Activated B cell treated with CpG ODN at 0.5 μM for 24 hours (primary cell): ENCODE results near the gene PTPN3. TPM values are rescaled to one million over a fixed set of nuclear protein-coding genes. Genes with fewer than 3 reads are reported as not detected.
"Not testable (repeated sequence)": the region's sequence is repeated elsewhere in the genome, so short reads cannot be mapped to it uniquely, and the experiment has no call there.

Experiments
- ATAC-seq: fragments of 200-7000 bp; cut with Tn5 transposase; one replicate; pipeline ENCODE4 v1.10.0; 2021; ENCODE audit warnings: low read depth, mild to moderate bottlenecking, moderate library complexity
- CTCF ChIA-PET: fragments of 350-600 bp; sonication (Branson Sonifier 250); formaldehyde crosslinking; loops from one replicate; lab custom pipeline; 2021; ENCODE audit warnings: antibody characterized with exemption; lab: Charles Lee
- POLR2A ChIA-PET: fragments of 350-600 bp; sonication (Branson Sonifier 250); formaldehyde crosslinking; loops from one replicate; lab custom pipeline; 2021; ENCODE audit warnings: antibody characterized with exemption; lab: Charles Lee
- DNase-seq: peaks from one replicate; pipeline ENCODE4 v3.0.0; 2022
- H3K27ac Mint-ChIP-seq: one replicate; pipeline ENCODE4 v1.8.0; 2020; ENCODE audit warnings: mixed read lengths
- H3K27me3 Mint-ChIP-seq: one replicate; pipeline ENCODE4 v1.8.0; 2021; ENCODE audit warnings: mixed read lengths
- H3K36me3 Mint-ChIP-seq: one replicate; pipeline ENCODE4 v1.8.0; 2021; ENCODE audit warnings: low read depth, mixed read lengths
- H3K4me1 Mint-ChIP-seq: one replicate; pipeline ENCODE4 v1.8.0; 2021; ENCODE audit warnings: mixed read lengths
- H3K4me3 Mint-ChIP-seq: one replicate; pipeline ENCODE4 v1.8.0; 2020; ENCODE audit warnings: mild to moderate bottlenecking, mixed read lengths
- H3K9me3 Mint-ChIP-seq: one replicate; pipeline ENCODE4 v1.8.0; 2020; ENCODE audit warnings: mixed read lengths
- intact Hi-C: fragments of 100-400 bp; cut with micrococcal nuclease; formaldehyde crosslinking; loops from one replicate; pipeline ENCODE4 v1.15.1; 2024
- total RNA-seq: library from RNA; stranded (reverse); gene quantifications from 2 replicates; pipeline ENCODE4 v1.2.3, GENCODE V29; 2022
- TF ChIP-seq, protein P1 (sequence below): fragments of 200-600 bp; IDR thresholded peaks from one replicate; pipeline ENCODE4 v1.8.0; 2022; ENCODE audit warnings: antibody characterized with exemption, mild to moderate bottlenecking

The PTPN3 gene
- total RNA-seq, 1 donor from 2014 or later: 0.09 TPM

DNA sequence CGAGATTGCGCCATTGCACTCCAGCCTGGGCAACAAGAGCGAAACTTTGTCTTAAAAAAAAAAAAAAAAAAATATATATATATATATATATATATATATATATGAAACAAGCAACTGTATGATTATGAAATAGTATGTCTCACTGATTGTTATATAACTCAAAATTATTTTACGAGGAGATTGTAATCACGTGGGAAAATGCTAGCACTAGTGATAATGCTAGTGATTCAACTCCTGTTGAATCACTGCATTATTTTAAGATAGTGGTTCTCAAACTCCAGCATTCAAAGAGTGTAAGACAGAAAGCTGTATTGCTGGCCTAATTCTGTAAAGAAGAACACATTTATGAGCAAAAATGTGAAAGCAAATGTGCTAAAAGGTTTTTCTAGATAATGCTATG lies 12.4 kb upstream of the PTPN3 start:
- intact Hi-C loops: no loop called here
- ATAC-seq (no peak), DNase-seq (no peak)
- Mint-ChIP-seq H3K27ac (no peak overlapping the region), H3K4me1 (no peaks in the 10 kb centered on the region), H3K4me3 (no peak overlapping the region), H3K9me3 (no peaks in the 10 kb centered on the region), H3K27me3 (peaks cover 22% of the 10 kb centered on the region), H3K36me3 (no peaks in the 10 kb centered on the region)
- TF ChIP-seq, protein P1, sequence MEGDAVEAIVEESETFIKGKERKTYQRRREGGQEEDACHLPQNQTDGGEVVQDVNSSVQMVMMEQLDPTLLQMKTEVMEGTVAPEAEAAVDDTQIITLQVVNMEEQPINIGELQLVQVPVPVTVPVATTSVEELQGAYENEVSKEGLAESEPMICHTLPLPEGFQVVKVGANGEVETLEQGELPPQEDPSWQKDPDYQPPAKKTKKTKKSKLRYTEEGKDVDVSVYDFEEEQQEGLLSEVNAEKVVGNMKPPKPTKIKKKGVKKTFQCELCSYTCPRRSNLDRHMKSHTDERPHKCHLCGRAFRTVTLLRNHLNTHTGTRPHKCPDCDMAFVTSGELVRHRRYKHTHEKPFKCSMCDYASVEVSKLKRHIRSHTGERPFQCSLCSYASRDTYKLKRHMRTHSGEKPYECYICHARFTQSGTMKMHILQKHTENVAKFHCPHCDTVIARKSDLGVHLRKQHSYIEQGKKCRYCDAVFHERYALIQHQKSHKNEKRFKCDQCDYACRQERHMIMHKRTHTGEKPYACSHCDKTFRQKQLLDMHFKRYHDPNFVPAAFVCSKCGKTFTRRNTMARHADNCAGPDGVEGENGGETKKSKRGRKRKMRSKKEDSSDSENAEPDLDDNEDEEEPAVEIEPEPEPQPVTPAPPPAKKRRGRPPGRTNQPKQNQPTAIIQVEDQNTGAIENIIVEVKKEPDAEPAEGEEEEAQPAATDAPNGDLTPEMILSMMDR: no peak
- ChIA-PET POLR2A (no interaction called here), CTCF (no interaction called here)

DNA sequence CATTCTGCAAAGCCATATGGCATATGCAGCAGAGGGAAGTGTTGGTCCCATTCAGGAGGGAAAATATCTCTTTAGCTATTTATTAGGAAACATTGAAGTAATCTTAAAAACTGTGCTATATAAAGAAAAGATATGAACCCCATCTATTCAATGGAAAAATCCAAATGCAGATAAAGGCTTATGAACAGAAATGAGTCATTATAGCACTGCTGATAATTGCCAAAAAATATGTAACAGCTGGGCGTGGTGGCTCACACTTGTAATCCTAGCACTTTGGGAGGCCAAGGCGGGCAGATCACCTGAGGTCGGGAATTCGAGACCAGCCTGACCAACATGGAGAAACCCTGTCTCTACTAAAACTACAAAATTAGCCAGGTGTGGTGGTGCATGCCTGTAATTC lies 11.9 kb upstream of the PTPN3 start:
- ATAC-seq: not testable (repeated sequence)

DNA sequence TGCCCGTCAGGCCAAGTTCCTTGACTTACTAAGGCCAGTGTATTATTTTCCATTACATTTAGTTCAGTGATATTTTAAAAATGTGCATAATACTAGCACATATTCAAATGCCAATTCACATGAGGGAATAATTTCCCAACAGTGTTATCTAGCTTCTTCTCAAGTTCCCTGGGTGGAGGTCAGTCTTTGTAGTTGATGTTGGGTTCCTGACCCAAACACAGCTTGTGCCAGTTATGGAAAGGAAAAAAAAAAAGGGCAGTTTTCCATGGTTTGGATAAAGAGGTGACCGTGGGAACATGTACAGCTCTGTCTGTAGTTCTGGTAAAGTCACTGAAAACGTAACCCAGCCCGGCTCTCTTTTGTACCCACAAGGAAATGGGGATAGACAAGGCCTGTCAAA lies 11.5 kb upstream of the PTPN3 start:
- peaks cover 24% of the 10 kb centered on the region for H3K27me3 Mint-ChIP-seq
- no peak overlapping the region for H3K4me3 Mint-ChIP-seq
- H3K9me3 Mint-ChIP-seq: no peaks in the 10 kb centered on the region
- CTCF ChIA-PET: no interaction called here
- H3K36me3 Mint-ChIP-seq: no peaks in the 10 kb centered on the region
- no peak for ATAC-seq
- POLR2A ChIA-PET: no interaction called here
- H3K27ac Mint-ChIP-seq: no peak overlapping the region
- no peak for DNase-seq
- intact Hi-C loops: no loop called here
- TF ChIP-seq, protein P1: no peak
- no peaks in the 10 kb centered on the region for H3K4me1 Mint-ChIP-seq

More for the DNA sequence above, 11.9 kb upstream of the PTPN3 start:
- H3K4me1 Mint-ChIP-seq, intact Hi-C loops, CTCF ChIA-PET, H3K27ac Mint-ChIP-seq, POLR2A ChIA-PET, DNase-seq, H3K4me3 Mint-ChIP-seq, H3K9me3 Mint-ChIP-seq, H3K36me3 Mint-ChIP-seq: not testable (repeated sequence)
- H3K27me3 Mint-ChIP-seq: peaks cover 22% of the 10 kb centered on the region

DNA sequence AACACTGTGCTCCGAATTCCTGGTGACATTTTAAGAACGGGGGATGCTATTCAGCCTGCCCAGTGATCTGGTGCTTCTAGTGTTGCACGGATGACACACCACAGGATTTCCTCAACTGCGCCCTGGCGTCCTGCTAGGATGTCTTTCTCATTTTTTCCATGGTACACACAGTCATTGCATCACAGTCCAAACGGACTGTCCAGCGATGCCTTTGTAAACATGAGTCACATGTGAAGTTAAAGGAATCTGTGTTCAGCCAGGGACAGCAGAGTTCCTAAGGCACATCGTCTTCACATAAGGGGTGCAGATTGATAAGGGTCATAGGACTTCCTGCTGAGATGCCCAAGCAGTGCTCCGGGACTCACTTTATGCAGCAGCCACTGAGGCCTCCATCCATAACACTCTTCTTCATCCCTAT lies 9.3 kb upstream of the PTPN3 start:
- intact Hi-C loops: no loop called here
- Mint-ChIP-seq H3K9me3 (no peaks in the 10 kb centered on the region), H3K27me3 (peaks cover 29% of the 10 kb centered on the region), H3K4me3 (no peak overlapping the region), H3K27ac (no peak overlapping the region), H3K4me1 (no peaks in the 10 kb centered on the region), H3K36me3 (no peaks in the 10 kb centered on the region)
- no peak for DNase-seq
- no peak for ATAC-seq
- ChIA-PET POLR2A (no interaction called here), CTCF (no interaction called here)
- TF ChIP-seq, protein P1: no peak

DNA sequence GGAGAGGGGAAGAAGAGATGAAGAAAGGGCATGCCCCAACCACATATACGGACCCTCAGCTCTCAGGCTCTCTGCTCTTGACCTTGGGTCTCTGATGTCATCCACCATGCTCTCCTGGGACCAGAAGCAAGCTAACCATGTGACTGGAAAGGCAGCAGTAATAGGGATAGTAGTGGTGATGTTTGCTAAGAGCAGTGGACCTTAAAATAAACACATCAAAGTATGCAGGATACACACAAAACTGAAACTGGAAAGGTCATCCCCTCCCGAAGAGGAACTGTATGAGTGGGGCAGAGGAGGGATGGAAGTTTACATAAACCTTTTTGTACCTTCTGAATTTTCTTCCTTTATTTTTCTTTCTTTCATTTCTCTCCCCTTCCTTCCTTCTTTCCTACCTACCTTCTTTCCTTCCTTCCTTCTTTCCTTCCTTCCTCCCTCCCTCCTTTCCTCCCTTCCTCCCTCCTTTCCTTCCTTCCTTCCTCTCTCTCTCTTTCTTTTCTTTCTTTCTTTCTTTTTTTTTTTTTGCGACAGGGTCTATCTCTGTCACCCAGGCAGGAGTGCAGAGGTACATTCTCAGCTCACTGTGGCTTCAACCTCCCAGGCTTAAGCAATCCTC lies 8.1 kb upstream of the PTPN3 start:
- ATAC-seq: no peak
- H3K4me1 Mint-ChIP-seq: no peaks in the 10 kb centered on the region
- peaks cover 41% of the 10 kb centered on the region for H3K27me3 Mint-ChIP-seq
- H3K27ac Mint-ChIP-seq: no peak overlapping the region
- DNase-seq: no peak
- intact Hi-C loops: no loop called here
- ChIA-PET CTCF (interaction anchor here (0.7 kb wide), 1 partner anchor 36 kb away, joined by 3 read pairs; no protein-coding TSS in a partner anchor), POLR2A (no interaction called here)
- no peaks in the 10 kb centered on the region for H3K36me3 Mint-ChIP-seq
- no peak overlapping the region for H3K4me3 Mint-ChIP-seq
- no peaks in the 10 kb centered on the region for H3K9me3 Mint-ChIP-seq
- TF ChIP-seq, protein P1: no peak

DNA sequence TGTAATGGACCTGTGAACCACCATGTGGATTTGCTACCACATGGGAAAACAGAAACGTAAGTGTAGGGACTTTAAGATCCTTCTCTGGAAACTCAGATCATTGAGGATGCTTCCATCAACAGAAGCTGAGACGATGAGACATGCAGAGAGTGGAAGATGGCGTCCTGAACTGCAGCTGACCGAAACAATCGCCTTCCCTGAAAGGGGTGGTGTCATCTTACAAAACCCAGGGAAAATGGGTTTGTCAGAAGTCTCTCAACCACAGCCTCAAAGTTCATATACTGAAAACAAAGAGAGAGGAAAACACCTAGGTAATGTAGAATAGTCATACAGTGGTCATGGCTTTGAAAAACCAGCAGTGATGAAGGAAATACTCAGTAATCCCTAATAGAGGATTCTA lies 6.6 kb upstream of the PTPN3 start:
- Mint-ChIP-seq H3K27ac (no peak overlapping the region), H3K9me3 (no peaks in the 10 kb centered on the region), H3K4me1 (peaks cover 1% of the 10 kb centered on the region), H3K27me3 (peaks cover 50% of the 10 kb centered on the region), H3K36me3 (no peaks in the 10 kb centered on the region), H3K4me3 (no peak overlapping the region)
- ATAC-seq: no peak
- ChIA-PET POLR2A (no interaction called here), CTCF (no interaction called here)
- intact Hi-C loops: no loop called here
- TF ChIP-seq, protein P1: no peak
- DNase-seq: no peak
